Suprapubic skin (tissue), 4 donors: ENCODE results near the gene TRIM45.

ENCODE experiments used
- CTCF ChIP-seq, 2 donors: fragments of 200-600 bp in 1 of 2; fragments of 450-650 bp in 1 of 2; sonication (generic) in 1 of 2; IDR thresholded peaks; one replicate each; pipeline ENCODE4 v1.5.1; 2016 to 2019; ENCODE audit warnings: antibody characterized with exemption in 2 of 2, mild to moderate bottlenecking in 1 of 2, moderate library complexity in 1 of 2
- EP300 ChIP-seq: sonication (generic); formaldehyde crosslinking; IDR thresholded peaks from one replicate; pipeline ENCODE4 v1.6.1; 2017; ENCODE audit warnings: antibody characterized with exemption
- POLR2A ChIP-seq, 2 donors: fragments of 450-650 bp; IDR thresholded peaks; one replicate each; pipeline ENCODE4 v1.6.1; 2017; ENCODE audit warnings: antibody characterized with exemption in 2 of 2, mild to moderate bottlenecking in 2 of 2, moderate library complexity in 2 of 2
- POLR2AphosphoS5 ChIP-seq, 3 donors: sonication (generic); formaldehyde crosslinking; IDR thresholded peaks; one replicate each; pipeline ENCODE4 v1.6.1; 2017; ENCODE audit warnings: antibody characterized with exemption in 3 of 3

DNA sequence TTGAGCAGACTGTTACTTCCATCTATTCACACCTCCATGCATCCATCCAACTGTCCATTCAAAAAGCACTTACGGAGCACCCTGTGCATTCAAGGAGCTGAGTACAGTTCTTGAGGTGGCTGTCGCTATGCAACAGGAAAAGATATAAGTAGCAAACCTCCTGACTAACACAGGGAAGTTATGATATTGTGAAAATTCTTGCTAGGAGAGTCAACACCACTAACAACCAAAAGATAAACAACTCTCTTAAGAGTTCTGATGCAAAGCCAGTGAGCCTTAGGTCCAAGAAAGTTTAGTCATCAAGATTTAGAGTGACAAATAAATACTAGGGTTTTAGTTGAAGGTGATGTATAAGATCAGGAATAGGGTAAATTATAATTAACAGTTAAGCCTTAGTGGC lies 44.5 kb upstream of the TRIM45 start:
- TF ChIP-seq CTCF (IDR thresholded peaks at IDR 0.05), result no peak
- no peak for TF ChIP-seq POLR2A (IDR thresholded peaks at IDR 0.05)
- TF ChIP-seq POLR2AphosphoS5 (IDR thresholded peaks at IDR 0.05), result no peak
- no peak for TF ChIP-seq EP300
